Renal cortex interstitium (tissue), 11 donors: ENCODE measurements around the gene MAST1. TPM values are rescaled to one million over a fixed set of nuclear protein-coding genes. Genes with fewer than 3 reads are reported as not detected.
"Not testable (repeated sequence)": the region's sequence is repeated elsewhere in the genome, so short reads cannot be mapped to it uniquely, and the experiment has no call there.

Source experiments
- DNase-seq, 11 donors: peaks; one replicate each; pipeline ENCODE4 v3.0.0-alpha.2; 2013; ENCODE audit warnings: low read depth in 9 of 11, low spot score in 4 of 11; ENCODE audit errors: extremely low read depth in 1 of 11
- polyA plus RNA-seq, 3 donors: library from polyadenylated mRNA; unstranded; fragments of 120-200 nt; gene quantifications; one replicate each; pipeline ENCODE4 v1.2.1, GENCODE V29; 2013; ENCODE audit not compliant: insufficient read length in 3 of 3

MAST1 gene
- polyA plus RNA-seq, 3 donors: 1.0 to 1.3 (median 1.1) TPM

DNA sequence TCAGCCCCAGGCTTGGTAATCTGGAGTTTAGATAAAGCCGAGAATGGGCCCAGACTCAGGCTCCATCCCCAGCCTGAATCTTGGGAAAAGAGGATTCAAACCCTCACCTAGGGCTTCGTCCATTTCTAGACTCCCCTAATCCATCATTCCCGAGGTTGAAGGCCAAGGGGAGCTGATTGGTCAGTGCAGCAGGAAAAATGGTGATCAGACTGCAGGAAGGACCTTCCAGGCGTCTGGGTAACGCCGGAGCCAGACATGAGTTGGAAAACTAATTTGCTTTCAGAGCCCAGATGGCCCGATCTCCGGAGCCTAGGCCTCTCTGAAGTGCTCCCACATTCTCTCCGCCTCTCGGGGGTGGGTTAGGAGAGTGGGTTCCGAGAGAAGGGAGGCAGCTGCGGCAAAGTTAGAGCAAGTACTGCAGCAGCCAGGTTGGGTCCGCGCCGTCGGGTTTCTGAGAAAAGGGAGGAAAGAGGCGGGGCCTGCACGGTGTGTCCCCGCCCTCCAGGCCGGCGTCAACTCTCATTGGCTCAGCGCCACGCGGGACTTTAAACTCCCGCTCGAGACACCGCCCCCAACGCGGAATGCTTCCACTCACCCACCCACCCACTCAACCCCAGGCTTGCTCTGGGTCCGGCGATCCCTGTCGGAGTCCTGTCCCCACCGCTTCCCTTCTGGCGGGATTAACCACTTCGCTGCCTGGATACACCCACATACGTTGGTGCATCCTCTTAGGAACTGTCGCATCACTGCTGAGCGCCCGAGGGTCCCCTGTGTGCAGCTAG lies 3.1 kb upstream of the MAST1 start:
- DNase-seq: no peak

DNA sequence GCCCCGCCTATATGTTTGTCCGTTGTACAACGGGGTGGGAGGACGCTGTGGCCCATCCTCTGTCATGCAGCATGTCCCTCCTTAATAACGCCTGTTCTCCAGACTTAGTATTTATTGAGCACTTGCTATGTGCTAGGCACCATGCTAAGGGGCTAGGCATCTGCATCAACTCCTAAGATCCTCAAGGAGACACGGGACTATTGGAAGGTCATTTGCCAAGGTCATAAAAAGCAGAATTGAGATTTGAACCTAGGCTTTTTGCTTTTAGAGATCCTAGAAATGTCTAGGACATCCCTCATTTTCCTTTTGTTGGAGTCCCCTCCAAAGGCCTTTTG lies 1.8 kb upstream of the MAST1 start:
- no peak for DNase-seq

- DNase-seq: no peak
Measured at GRCh38 chr19:12837225-12837624, 1.1 kb upstream of the MAST1 start.

GRCh38 chr19:12838886-12839756 lies 806 bp downstream of the MAST1 start:
- no peak for DNase-seq

DNA sequence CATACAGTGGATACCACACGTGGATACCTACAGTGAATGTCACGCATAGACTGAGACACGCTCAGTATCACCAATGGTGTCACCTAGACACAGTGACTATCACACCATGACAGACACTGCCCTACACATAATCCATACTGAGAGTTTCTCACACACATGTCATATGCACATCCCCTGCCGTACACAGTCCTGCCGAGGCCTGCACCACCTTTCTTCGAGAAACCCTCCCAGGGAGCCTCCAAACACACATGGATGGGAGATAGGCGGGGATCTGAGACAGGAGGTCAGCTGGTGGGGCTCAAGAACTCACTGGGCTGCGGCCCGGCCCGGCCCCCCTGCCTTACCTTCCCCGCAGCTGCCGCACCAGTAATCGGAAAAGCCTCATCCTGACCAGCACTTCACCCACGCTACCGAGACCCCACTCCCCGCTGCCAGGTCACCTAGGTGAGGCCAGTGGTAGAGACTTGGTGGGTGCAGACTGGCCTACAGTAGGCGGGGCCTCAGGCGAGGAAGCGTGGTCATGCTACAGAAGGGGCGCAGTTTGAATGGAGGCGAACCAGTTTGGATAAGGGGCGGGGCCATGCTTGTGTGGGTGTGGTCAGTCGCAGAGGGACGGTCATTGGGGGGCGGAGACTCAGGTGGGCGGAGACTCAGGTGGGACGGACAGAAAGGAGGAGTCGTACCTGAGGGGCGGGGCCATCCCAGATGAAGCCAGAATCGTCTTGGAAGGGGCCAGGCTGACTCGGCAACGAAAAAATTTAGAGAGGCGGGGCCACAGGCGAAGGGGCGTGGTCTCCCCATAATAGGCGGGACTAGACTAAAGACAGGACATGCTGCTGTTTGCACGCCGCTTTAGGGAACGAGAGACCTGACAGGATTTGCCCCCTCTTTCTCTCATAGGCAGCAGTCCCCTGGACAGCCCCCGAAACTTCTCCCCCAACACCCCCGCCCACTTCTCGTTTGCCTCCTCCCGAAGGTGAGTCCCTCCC lies 2.1 kb downstream of the MAST1 start:
- peak in 1 of 11 donors; percentile 45 for DNase-seq

GRCh38 chr19:12841094-12841493 lies 2.8 kb downstream of the MAST1 start:
- peak in 1 of 11 donors; percentile 49 for DNase-seq

DNA sequence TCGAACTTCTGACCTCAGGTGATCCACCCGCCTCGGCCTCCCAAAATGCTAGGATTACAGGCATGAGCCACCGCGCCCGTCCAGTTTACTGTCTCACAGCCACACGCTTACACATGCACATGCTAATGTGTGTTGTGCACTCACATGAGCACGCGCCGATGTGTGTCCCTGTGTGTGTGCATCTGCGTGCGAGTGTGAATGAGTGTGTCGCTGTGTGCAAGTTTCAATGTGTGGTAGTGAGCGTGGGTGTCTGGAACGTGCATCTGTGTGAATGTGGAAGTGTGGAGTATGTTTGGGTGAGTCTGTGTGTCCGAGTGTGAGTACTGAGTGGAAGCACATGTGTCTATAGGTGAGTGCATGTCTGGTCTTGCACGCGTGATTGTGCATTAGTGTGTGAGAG lies 4.2 kb downstream of the MAST1 start:
- DNase-seq: no peak

- no peak for DNase-seq
Measured at GRCh38 chr19:12843328-12843727, 5.0 kb downstream of the MAST1 start.

GRCh38 chr19:12843999-12844732 lies 5.9 kb downstream of the MAST1 start:
- no peak for DNase-seq

DNA sequence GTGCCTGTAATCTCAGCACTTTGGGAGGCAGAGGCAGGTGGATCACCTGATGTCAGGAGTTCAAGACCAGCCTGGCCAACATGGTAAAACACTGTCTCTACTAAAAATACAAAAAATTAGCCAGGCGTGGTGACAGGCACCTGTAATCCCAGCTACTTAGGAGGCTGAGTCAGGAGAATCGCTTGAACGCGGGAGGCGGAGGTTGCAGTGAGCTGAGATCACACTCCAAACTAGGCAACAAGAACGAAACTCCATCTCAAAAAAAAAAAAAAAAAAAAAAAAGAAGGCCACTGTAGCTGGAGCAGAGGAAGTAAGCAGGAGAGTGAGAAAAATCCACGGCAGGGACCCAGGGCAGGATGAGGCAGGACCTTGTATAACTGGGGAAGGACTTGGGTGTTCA lies 8.3 kb downstream of the MAST1 start:
- not testable (repeated sequence) for DNase-seq

GRCh38 chr19:12847159-12848139 lies 9.1 kb downstream of the MAST1 start:
- DNase-seq: peak in 7 of 11 donors; percentile 54 to 79 (median 73)

- no peak for DNase-seq
Measured at GRCh38 chr19:12856653-12857052, 18.3 kb downstream of the MAST1 start.

GRCh38 chr19:12858041-12858928 lies 20.0 kb downstream of the MAST1 start:
- no peak for DNase-seq

DNA sequence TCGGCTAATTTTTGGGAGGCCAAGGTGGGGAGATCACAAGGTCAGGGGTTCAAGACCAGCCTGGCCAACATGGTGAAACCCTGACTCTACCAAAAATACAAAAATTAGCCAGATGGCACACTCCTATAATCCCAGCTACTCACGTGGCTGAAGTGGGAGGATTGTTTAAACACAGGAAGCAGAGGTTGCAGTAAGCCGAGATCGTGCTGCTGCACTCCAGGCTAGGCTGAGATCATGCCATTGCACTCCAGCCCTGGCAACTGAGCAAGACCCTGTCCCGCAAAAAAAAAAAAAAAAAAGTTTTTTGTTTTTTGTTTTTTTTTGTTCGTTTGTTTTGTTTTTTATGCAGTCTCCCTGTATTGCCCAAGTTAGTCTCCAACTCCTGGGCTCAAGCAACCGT lies 21.2 kb downstream of the MAST1 start:
- DNase-seq: no peak

- no peak for DNase-seq
Measured at GRCh38 chr19:12864143-12864542, 25.8 kb downstream of the MAST1 start.
